HG03342 (cell line): ENCODE measurements around the gene MPIG6B.
"Not testable (repeated sequence)": the region's sequence is repeated elsewhere in the genome, so short reads cannot be mapped to it uniquely, and the experiment has no call there.

Experiments used
- ATAC-seq: cut with Tn5 transposase; IDR thresholded peaks from one replicate; pipeline ENCODE4 v1.9.1; 2021; ENCODE audit warnings: mild to moderate bottlenecking, moderate library complexity; ENCODE audit not compliant: unreplicated experiment

The MPIG6B gene

DNA sequence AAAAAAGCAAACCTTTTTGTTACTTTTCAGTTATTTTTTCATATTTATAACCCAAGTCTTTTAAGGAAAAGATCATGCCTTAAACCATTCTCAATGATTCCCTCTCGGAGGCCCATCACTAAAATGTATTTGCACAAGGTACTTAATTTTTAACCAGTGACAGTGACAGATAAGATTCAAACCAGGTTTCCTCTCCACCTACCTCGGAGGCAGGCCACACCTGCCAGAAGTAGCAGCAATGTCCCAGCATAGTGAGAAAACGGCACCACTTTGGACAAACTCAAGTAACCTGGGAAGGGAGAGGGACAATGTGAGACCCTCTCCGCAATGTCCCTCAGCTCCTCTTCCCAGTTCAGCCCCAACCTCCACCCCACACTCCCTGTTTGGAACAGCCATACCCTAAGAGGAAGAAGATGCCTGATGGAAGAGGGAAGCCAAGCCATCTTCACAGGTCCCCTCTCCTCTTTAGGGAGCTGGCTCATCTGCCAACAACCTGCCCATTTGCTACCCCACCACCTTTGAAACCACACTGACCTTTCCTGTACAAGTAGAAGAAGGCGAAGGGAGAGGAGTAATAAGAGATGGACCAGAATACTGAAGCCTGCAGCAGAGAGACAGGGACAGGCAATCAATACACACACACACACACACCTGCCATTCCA is 22.3 kb upstream of the MPIG6B start:
- ATAC-seq: no peak

DNA sequence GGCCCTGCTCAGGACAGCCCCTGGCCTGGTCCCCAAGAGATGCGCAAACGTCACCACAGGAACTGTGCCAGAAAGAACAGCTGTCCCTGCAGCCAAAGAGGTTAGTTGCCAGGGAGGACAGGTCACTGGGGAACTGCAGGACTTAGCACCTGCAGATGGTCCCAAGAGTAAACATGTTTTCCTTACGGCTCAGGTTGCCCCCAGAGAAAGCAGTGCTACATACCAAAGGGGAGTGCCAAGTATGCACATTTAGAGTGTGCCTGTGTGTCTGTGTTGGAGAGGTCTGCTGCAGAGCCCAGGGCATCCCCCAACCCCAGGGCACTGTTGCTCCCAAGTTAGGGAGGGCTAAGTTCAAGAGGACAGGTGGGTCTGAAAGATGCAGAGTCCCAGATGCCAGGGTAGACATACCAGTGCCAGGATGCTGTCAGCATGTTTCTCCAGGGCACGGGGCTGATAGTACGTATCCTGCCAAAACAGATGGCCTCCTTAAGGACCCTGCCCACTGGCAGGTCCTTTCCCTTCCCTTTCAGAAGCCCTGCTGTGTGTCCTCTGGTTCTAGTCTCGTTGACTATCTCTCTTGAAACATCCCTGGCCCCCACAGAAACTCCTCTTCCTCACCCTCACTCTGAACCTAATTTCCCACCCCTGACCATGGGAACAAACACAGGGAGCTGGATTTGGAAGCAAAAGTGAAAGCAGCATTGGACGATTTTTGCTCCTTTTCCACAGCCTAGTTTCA is 21.3 kb upstream of the MPIG6B start:
- no peak for ATAC-seq

DNA sequence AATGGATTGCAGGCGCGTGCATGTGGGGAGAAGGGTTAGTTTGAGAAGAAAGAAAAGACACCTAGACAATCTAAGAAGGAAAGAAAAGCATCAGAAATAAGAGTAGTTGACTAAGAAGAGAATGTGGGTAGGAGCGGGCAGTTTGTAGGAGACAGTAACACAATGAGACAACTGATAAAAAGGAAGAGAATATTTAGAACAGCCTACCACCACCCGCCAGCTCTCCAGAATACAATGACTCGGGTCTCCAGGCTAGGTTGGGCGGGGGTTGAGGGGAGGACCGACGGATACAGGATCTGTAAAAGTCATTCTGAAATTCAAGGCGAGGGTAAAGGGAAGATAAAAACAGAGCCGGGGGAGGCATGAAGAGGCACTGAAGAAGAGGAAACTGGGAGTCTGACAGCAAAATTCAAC is 20.8 kb upstream of the MPIG6B start:
- ATAC-seq: no peak

DNA sequence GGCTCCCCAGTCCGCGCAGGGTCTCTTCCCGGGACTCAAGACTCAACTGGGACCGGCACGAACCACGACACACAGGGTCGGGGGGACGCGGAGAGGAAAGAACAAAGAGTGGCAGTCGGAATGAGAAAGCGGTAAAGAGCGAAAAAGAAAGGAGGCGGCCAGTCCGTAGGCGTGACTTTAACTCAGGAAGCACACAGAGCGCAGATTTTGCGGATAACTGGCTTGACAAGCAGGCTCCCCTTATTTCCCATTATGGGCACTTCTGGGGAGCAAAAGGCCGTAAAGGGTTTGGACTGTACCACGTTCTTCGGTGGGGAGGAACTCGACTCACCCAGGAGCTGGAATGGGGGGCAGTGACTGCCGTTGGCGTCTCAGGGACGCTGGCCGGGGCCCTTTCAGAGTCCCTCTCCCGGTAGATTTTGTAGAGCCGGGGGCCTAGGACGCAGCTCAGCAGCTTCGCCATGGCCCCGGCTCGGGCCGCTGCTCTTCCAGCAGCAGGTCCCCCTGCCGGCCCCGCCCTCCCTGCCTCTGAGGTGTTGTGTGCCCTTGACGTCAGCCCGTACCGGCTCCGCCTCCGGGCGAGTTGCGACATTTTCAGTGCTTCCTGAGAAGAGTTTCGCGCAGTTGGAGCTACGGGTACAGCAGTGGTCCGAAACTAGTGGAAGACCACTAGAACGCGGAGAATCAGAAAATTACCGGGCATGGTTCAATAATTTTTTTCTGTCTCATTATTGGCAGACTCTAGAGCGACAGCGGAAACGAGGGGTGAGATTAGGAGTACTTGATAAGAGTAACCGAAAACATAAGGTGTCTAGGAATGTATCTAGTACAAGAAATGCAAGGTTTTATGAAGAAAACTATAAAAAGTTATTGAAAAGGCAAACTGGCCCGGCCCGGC is 20.1 kb upstream of the MPIG6B start, which contains the start of gene ABHD16A:
ABHD16A (minus strand) TSS at position 506 of the 898 bp plus-strand sequence; CDS start at position 463, 43 bp downstream.
- peak; percentile 89 for ATAC-seq

DNA sequence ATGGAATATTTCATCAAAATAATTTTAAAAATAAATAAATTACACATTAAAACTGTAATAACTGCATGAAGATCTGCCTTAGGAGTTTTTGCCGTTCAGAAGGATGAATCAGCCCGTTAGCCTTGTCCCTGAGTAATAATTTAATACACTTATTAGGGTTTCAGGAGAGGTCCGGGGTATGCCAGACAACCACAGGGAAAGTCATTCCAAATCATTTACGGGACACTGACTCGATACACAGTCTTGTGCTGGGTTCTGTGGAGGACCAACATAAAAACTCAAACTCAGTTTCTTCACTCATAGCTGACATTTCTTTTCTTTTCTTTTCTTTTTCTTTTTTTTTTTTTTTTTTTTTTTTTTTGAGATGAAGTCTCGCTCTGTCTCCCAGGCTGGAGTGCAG is 17.2 kb upstream of the MPIG6B start:
- ATAC-seq: no peak

DNA sequence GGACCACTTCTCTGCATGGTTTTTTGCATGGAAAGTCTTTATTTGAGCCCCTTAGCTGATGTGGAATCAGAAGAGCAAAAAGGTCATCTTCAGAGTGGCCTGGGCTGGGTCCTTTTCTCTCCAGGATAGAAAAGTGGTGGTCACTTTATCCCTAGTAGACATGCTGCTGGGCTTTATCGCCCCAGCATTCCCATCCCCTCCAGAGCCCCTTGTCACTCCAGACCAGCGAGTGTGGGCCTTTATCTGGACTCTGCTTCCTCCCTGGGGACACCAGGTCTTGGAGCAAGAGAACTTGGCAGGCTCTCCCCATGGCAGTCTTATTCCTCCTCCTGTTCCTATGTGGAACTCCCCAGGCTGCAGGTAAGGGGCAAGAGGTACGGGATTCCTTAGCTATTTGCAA is 16.6 kb upstream of the MPIG6B start, which contains the start of gene LY6G6F:
LY6G6F (plus strand) TSS at position 268 of the 400 bp plus-strand sequence; CDS start at position 309, 41 bp downstream.
- ATAC-seq: no peak

DNA sequence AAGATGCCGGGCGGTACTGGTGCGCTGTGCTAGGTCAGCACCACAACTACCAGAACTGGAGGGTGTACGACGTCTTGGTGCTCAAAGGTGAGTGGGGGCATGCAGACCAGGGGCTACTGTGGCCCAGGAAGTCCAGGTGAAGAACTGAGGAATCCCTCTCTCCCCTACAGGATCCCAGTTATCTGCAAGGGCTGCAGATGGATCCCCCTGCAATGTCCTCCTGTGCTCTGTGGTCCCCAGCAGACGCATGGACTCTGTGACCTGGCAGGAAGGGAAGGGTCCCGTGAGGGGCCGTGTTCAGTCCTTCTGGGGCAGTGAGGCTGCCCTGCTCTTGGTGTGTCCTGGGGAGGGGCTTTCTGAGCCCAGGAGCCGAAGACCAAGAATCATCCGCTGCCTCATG is 15.5 kb upstream of the MPIG6B start:
- ATAC-seq: no peak

DNA sequence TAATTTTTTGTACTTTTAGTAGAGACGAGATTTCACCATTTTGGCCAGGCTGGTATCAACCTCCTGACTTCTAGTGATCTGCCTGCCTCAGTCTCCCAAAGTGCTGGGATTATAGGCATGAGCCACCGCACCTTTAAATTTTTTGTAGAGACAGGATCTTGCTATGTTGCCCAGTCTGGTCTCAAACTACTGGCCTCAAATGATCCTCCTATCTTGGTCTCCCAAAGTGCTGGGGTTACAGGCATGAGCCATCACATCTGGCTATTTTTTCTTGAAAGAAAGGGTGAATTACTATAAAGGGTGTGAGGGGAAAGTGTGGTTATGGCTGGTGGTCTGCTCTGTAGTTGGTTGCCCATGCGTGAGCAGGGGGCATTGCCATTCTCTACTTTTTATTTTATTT is 14.9 kb upstream of the MPIG6B start:
- no peak for ATAC-seq

DNA sequence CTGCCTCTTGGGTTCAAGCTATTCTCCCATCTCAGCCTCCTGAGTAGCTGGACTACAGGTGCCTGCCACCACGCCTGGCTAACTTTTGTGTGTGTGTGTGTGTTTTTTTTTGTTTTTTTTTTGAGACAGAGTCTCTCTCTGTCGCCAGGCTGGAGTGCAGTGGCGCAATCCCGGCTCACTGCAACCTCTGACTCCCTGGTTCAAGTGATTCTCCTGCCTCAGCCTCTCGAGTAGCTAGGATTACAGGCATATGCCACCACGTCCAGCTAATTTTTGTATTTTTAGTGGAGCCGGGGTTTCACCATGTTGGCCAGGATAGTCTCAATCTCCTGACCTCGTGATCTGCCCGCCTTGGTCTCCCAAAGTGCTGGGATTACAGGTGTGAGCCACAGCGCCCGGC is 14.0 kb upstream of the MPIG6B start:
- ATAC-seq: not testable (repeated sequence)

DNA sequence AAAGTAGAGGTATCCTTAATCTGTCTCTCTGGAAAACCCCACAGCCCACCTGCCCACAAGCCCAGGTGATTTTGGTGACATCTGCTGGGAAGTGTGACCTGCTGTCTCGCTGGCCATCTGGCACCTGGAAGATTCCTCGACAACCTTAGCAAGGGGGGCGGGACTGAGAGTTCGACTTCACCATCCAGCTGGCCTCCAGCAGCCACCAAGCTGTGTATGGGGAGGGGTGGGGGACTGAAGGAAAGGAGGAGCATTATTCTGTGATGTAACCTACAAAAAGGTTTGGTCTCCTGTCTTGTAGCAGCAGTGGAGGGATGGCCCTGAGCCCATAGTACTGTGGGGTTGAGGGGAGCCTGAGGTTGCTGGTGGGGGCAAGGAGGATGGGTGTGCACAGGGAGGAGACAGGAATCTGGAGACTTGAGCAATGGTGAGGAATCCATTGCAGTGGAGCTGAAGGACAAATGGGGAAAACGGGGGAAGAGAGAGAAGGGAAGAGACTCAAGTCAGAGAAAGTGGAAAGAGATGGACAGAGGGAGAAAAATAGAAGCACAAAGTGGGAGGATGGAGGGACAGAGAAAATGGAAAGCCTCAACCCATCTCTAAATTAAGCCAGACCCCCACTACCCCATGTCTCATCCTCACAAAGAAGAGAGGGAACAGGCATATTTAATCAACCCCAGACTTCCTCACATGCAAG is 12.5 kb upstream of the MPIG6B start:
- ATAC-seq: no peak

DNA sequence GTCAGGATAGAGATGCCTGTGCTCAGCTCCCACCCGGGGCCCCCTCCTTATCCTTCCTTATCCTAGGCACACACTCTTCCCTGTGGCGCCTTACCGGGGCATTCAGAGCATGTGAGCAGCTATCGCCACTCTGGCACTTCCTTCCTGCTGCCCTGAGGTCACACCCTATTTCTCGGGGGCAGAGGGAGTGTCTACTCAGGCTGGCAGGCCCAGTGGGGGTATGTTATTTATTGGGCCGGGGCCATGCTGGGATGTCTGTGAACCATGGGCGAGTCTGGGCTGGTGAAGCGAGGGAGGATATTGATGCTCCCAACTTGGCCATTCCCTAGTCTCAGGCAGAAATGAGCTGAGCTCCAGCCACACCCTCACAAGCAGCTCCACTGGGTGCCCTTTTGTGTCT is 11.9 kb upstream of the MPIG6B start:
- ATAC-seq: no peak

DNA sequence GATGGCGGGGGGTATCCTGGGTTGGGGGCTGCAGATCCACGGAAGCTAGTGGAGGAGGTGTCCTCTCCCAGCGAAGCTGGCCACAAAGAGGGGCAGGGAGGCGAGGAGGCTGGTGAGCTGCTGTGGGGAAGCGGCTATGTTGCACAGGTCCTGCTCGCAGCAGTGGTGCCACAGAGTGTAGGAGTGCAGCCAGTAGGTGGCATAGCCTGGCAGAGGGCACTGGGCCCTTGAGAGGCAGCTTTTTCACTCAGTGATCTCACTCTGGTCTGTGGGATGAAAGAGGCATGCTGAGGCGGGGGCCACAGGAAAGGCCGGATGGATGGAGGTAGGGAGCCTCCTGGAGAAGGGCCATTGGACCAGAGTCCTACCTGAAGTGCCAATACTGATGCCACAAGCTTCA is 10.9 kb upstream of the MPIG6B start:
- no peak for ATAC-seq

DNA sequence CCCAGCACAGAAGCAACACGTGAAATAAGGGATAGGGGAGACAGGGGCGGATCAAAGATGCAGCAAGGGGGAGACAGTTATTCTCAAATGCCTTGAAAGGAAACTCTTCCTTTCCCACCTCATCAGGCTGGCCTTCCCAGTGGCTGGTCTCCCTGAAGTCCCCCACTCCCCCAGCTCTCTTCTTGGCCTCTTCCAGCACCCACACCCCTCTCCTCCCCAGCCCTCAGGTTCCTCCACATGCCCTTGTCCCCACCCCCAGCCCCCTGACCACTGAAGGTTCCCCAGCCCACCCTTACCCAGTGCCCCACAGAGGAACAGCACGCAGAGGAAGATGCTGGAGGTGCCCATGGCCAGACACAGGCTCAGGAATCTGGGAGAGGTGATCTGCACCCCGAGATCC is 9.7 kb upstream of the MPIG6B start:
- no peak for ATAC-seq

DNA sequence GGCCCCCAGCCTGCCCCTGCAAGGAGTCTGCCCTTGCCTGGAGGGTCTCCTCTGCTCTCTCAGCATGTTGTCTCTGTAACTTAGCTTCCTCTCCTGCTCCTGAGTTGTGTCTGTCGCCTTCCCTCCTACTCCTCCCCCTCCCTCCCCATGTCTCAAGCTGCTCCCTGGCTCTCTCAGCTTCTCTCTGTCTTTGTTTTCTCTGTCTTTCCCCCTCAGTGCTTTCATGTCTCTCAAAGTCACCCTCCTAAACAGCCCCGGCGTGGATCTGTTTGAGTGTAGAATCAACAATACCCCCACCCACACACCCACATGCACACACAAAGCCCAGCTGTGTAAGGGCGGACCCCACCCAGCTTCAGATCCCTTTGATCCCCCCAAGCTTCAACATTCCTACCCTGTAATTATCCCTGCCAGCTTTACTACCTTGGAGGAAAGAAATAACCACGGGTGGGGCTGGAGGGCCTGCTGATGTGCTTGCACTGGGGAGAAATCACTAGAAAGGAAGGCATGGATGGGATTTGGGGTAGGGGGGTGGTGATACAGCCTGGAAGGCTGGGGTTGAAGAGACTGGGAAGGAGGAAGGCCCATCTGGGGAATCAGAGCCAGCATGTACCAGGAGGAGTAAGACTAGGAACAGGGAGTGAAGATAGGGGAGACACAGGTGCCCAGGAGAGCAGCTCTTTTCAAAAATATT is 9.0 kb upstream of the MPIG6B start:
- ATAC-seq: no peak

DNA sequence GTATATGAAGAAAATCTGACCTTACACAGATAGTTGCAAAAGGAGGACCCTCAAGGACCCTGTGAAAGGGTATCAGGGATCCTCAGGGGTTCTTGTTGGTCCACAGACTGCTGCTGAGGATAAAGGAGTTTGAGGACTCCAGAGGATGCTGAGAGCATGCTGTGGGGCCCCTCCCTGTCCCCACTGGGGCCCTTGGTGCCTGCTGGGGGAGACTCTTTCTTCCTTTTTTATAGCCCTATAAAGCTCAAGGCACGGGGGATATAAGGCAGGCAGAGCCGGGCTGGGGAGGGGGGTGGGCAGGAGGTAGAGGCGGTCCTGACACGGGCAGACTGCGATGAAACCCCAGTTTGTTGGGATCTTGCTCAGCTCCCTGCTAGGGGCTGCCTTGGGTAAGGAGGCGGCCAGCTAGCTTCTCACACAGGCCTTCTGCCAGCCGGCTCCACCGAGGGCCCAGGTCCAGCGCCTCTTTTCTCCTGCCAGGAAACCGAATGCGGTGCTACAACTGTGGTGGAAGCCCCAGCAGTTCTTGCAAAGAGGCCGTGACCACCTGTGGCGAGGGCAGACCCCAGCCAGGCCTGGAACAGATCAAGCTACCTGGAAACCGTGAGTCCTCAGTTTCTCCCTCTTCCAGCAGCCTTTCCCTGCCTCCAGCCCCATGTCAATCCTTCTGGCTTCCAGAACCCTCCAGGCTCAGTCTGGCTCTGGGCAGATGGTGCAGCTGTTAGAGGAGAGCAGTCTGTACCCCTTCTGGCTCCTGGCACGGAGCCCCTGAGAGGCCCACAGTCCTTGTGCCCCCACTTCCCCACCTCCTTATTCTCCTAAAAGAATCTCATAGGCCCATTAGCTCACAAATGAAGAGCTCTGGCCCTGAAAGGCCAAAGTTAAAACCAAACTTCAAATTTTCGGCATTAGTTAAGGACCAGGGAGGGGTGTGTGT is 7.9 kb upstream of the MPIG6B start, which contains the start of gene LY6G6D:
LY6G6D (plus strand) TSS at position 327 of the 937 bp plus-strand sequence; CDS start at position 335, 8 bp downstream.
- no peak for ATAC-seq

DNA sequence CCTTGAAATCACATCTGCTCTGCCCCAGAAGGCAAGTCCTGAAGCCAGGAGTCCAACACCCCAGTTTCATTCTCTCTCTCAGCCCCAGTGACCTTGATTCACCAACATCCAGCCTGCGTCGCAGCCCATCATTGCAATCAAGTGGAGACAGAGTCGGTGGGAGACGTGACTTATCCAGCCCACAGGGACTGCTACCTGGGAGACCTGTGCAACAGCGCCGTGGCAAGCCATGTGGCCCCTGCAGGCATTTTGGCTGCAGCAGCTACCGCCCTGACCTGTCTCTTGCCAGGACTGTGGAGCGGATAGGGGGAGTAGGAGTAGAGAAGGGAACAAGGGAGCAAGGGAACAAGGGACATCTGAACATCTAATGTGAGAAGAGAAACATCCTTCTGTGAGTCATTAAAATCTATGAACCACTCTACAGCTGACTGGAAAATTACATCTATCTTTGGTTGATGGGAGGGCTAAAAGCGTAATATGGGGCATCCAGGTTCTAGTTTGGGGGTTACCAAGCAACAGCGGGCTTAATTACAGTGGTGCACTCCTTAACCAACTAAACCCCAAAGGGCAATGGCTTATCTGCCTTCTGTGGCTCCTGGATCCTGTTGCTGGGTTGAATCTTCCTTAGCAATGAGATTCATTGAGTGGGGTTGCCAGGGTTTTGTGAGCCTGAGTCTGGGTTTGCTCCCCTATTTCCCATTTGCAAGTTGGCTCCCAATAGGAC is 5.5 kb upstream of the MPIG6B start:
- no peak for ATAC-seq

DNA sequence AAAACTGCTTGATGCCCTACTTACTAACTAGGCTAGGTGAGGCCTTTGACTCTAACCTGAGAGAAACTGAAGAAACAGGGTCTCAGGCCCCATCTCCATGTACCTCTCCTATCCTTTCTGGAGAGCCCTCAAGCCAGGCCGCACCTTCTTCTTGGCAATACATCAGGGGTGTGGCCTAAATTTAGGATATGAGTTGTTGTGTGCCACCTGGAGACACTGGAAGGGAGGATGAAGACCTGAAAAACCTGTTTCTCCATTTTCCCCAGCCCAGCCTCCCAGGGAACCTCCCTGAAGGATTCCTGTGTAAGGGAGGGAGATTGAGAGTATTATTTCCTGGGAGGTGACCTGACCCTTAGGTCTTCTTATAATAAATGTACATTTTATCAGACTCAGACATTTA is 4.9 kb upstream of the MPIG6B start:
- no peak for ATAC-seq

DNA sequence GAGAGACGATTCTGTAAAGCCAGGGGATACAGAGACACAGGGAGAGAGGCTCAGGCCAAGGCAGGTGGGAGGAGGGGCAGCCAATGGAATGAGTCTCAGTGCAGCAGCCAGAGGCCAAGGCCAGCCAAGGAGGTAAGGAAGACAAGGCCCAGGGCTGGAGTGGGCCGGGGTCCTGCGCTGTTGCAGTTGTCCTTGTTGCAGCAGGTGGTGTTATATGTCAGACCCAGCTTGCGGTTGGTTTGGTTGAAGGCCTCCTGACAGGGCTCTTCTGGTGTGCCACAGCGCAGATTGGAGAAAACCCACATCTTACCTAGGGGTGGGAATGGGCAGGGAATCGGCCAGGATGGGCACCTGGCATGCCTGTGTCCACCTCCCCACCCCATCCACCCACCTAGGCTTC is 4.2 kb upstream of the MPIG6B start:
- no peak for ATAC-seq
